Neural crest cell (in vitro differentiated cells): ENCODE results near the gene PIK3R6. TPM values are rescaled to one million over a fixed set of nuclear protein-coding genes. Genes with fewer than 3 reads are reported as not detected.

Experiments
- DNase-seq: peaks from one replicate; pipeline ENCODE4 v3.0.0; 2021; ENCODE audit warnings: low read depth, mixed read lengths, low spot score
- H3K27ac Mint-ChIP-seq: one replicate; pipeline ENCODE4 v1.8.0; 2021; ENCODE audit warnings: mild to moderate bottlenecking, mixed read lengths; ENCODE audit not compliant: unreplicated experiment
- H3K27me3 Mint-ChIP-seq: 2 replicates; pipeline ENCODE4 v1.8.0; 2021; ENCODE audit warnings: low read depth, mild to moderate bottlenecking, mixed read lengths
- H3K36me3 Mint-ChIP-seq: 2 replicates; pipeline ENCODE4 v1.8.0; 2021; ENCODE audit warnings: low read depth, mild to moderate bottlenecking, mixed read lengths
- H3K4me1 Mint-ChIP-seq: 2 replicates; pipeline ENCODE4 v1.8.0; 2021; ENCODE audit warnings: mixed read lengths
- H3K4me3 Mint-ChIP-seq: one replicate; pipeline ENCODE4 v1.8.0; 2021; ENCODE audit warnings: mild to moderate bottlenecking, mixed read lengths
- H3K9me3 Mint-ChIP-seq: 2 replicates; pipeline ENCODE4 v1.8.0; 2021; ENCODE audit warnings: mixed read lengths
- total RNA-seq: library from RNA; stranded (reverse); gene quantifications from 2 replicates; pipeline ENCODE4 v1.2.1, GENCODE V29; 2021
- TF ChIP-seq, protein P1 (sequence below): fragments of 200-600 bp; sonication (generic); conservative IDR thresholded peaks from 2 replicates; pipeline ENCODE4 v1.5.0; 2021; ENCODE audit warnings: antibody characterized with exemption, mild to moderate bottlenecking

The PIK3R6 gene
- total RNA-seq, 1 donor from 2014 or later, result not detected

DNA sequence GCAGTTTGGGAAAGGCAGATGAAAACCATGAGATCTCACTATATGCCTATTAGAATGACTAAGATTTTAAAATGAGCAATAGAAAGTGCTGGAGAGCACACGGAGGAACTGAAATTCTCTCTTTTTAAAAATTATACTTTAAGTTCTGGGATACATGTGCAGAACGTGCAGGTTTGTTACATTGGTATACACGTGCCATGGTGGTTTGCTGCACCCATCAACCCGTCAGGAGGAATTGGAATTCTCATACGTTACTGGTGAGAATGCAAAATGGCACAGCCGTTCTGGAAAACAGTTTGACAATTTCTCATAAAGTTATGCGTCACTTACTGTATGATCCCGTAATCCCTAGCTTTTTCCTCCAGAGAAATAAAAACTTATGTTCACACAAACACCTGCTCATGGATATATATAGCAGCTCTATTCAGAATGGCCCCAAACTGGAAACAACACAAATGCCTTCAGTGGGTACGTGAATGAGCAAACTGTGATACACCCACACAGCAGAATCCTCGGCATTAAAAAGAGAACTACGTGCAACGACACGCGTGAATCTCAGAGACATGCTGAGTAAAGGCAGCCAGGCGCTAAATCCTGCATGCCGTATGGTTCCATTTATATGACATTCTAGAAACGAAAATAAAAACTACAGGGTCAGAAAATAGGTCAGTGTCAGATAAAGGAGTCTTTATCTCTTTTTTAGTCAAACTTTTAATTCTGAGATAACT, 11.8 kb downstream of the PIK3R6 start:
- no peak for DNase-seq
- Mint-ChIP-seq H3K27me3 (no peaks in the 10 kb centered on the region), H3K9me3 (no peaks in the 10 kb centered on the region), H3K4me3 (no peak overlapping the region), H3K36me3 (no peaks in the 10 kb centered on the region), H3K27ac (no peak overlapping the region), H3K4me1 (peaks cover 40% of the 10 kb centered on the region)
- TF ChIP-seq, protein P1, sequence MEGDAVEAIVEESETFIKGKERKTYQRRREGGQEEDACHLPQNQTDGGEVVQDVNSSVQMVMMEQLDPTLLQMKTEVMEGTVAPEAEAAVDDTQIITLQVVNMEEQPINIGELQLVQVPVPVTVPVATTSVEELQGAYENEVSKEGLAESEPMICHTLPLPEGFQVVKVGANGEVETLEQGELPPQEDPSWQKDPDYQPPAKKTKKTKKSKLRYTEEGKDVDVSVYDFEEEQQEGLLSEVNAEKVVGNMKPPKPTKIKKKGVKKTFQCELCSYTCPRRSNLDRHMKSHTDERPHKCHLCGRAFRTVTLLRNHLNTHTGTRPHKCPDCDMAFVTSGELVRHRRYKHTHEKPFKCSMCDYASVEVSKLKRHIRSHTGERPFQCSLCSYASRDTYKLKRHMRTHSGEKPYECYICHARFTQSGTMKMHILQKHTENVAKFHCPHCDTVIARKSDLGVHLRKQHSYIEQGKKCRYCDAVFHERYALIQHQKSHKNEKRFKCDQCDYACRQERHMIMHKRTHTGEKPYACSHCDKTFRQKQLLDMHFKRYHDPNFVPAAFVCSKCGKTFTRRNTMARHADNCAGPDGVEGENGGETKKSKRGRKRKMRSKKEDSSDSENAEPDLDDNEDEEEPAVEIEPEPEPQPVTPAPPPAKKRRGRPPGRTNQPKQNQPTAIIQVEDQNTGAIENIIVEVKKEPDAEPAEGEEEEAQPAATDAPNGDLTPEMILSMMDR, result no peak

DNA sequence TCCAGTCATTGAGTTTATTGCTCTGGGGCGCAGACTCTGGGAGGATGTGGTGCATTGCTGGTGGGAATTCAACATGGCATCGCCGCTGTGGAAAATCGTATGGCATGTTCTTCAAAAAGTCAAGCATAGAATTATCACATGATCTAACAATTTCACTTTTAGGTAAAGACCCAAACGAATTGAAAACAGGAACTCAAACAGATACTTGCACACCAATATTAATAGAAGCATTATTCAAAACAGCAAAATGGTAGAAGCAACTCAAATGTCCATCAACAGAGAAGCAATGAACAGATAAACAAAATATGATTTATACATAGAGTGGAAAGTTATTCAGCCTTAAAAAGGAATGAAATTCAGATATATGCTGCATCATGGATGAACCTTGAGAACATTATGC, 15.9 kb downstream of the PIK3R6 start:
- no peaks in the 10 kb centered on the region for H3K27me3 Mint-ChIP-seq
- no peak overlapping the region for H3K27ac Mint-ChIP-seq
- no peak overlapping the region for H3K4me3 Mint-ChIP-seq
- H3K36me3 Mint-ChIP-seq, result no peaks in the 10 kb centered on the region
- peaks cover 15% of the 10 kb centered on the region for H3K4me1 Mint-ChIP-seq
- peaks cover 2% of the 10 kb centered on the region for H3K9me3 Mint-ChIP-seq
- no peak for DNase-seq
- TF ChIP-seq, protein P1, result no peak

DNA sequence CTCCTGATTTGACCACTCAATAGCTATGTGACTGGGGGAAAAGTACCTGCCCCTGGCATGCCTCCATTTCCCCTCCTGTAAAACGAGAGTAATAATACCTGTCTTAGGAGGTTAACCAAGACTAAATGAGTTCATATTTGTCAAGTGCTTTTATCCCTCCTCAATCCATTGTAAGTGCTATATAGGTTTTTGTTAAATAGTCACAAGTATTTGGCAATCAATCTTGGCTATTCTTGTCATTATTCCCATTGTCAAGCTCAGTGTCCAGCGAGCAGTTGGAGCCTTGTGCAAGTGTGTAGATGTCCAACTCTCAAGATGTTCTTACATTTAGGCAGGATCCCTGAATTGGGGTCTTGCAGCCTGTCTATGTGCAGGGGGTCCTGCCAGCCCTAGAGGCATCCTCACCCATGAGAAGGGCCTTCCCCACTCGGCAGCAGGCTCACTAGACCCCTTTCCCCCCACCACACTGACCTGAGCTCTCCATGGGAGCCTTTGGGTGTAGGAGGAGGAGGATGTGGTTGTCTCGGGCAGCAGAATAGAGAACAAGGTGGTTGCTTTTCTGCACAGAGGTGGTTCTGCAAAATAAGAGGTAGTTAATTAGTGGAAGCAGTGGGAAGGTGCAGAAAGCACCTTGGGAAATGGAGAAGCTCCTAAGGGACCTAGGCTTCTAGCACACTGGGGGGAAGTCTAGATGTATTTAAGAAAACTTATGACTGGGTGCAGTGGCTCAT, 18.0 kb downstream of the PIK3R6 start:
- peaks cover 8% of the 10 kb centered on the region for H3K4me1 Mint-ChIP-seq
- peaks cover 7% of the 10 kb centered on the region for H3K9me3 Mint-ChIP-seq
- no peak for DNase-seq
- H3K4me3 Mint-ChIP-seq, result no peak overlapping the region
- H3K36me3 Mint-ChIP-seq, result no peaks in the 10 kb centered on the region
- no peaks in the 10 kb centered on the region for H3K27me3 Mint-ChIP-seq
- TF ChIP-seq, protein P1, result no peak
- H3K27ac Mint-ChIP-seq, result no peak overlapping the region

DNA sequence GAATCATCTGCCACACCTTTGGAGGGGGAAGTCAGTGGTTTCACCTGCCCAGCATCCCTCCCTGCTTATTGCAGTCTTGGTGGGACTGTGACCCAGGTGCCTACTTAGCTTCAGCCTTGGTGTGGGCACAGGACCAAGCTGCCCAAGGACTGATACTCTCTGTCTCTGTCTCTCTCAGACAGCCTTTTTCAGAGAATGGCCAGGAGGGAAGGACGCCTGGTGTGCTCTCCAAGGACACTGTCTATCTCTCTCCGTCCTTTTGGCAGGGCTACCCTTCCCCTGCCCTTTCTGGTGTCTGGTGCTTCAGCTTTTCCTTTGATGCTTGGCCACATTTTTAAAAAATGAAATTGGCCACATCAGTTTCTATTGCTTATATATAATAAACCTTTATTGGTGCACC, 19.6 kb downstream of the PIK3R6 start:
- no peak overlapping the region for H3K27ac Mint-ChIP-seq
- TF ChIP-seq, protein P1, result no peak
- H3K36me3 Mint-ChIP-seq, result no peaks in the 10 kb centered on the region
- peaks cover 18% of the 10 kb centered on the region for H3K4me1 Mint-ChIP-seq
- DNase-seq, result no peak
- H3K27me3 Mint-ChIP-seq, result no peaks in the 10 kb centered on the region
- H3K4me3 Mint-ChIP-seq, result no peak overlapping the region
- peaks cover 7% of the 10 kb centered on the region for H3K9me3 Mint-ChIP-seq

DNA sequence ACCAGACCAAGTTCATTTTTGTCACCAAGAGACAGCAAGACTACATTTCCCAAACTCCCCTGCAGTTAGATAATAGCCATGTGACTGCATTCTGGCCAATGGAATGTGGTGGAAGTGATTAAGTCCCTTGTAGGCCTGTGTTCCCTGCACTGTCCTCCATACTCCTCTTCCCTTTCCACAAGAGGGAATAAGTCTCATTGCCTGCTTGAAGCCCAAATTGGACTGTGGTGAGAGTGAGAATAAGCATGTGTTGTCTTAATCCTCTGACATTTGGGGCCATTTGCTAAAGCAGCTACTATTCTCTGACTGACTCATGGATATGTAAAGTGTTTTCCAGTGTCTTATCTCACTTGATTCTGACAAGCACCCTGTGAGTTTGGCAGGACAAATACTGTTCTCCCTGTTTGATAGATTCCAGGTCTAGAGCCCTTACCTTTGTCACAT, 20.7 kb downstream of the PIK3R6 start:
- H3K4me3 Mint-ChIP-seq, result no peak overlapping the region
- H3K27me3 Mint-ChIP-seq, result no peaks in the 10 kb centered on the region
- peaks cover 7% of the 10 kb centered on the region for H3K9me3 Mint-ChIP-seq
- no peaks in the 10 kb centered on the region for H3K36me3 Mint-ChIP-seq
- H3K27ac Mint-ChIP-seq, result no peak overlapping the region
- TF ChIP-seq, protein P1, result no peak
- peaks cover 18% of the 10 kb centered on the region for H3K4me1 Mint-ChIP-seq
- DNase-seq, result no peak
